TTC549 (cell line): Measurements from ENCODE around the gene CEMIP2.
"Not testable (repeated sequence)": the region's sequence is repeated elsewhere in the genome, so short reads cannot be mapped to it uniquely, and the experiment has no call there.

Source experiments
- FAIRE-seq: peaks from 2 replicates; lab custom pipeline; 2012; peaks lifted over from hg19 to GRCh38; lab: Jason Lieb, UNC

CEMIP2 gene

GRCh38 chr9:71768388-71769174, at the start of gene CEMIP2:
Gene CEMIP2 (minus strand): TSS chr9:71768513. CDS start chr9:71750373, 18,140 bp downstream.
- FAIRE-seq, result no peak

- no peak for FAIRE-seq
Measured at GRCh38 chr9:71816916-71817451, 48.7 kb upstream of the CEMIP2 start.

GRCh38 chr9:71814815-71815214, 46.5 kb upstream of the CEMIP2 start:
- FAIRE-seq, result no peak

GRCh38 chr9:71814226-71814625, 45.9 kb upstream of the CEMIP2 start:
- no peak for FAIRE-seq

- no peak for FAIRE-seq
Measured at GRCh38 chr9:71812385-71812784, 44.1 kb upstream of the CEMIP2 start.

- no peak for FAIRE-seq
Measured at GRCh38 chr9:71808068-71808467, 39.8 kb upstream of the CEMIP2 start.

GRCh38 chr9:71806901-71807307, 38.6 kb upstream of the CEMIP2 start:
- FAIRE-seq, result peak; percentile 19

GRCh38 chr9:71805096-71805495, 36.8 kb upstream of the CEMIP2 start:
- FAIRE-seq, result not testable (repeated sequence)

GRCh38 chr9:71801826-71802225, 33.5 kb upstream of the CEMIP2 start:
- FAIRE-seq, result no peak

GRCh38 chr9:71797266-71797665, 29.0 kb upstream of the CEMIP2 start:
- no peak for FAIRE-seq

- FAIRE-seq, result no peak
Measured at GRCh38 chr9:71796100-71796767, 27.9 kb upstream of the CEMIP2 start.

GRCh38 chr9:71795097-71795813, 26.9 kb upstream of the CEMIP2 start:
- no peak for FAIRE-seq

GRCh38 chr9:71793386-71794105, 25.2 kb upstream of the CEMIP2 start:
- no peak for FAIRE-seq

GRCh38 chr9:71791875-71792274, 23.6 kb upstream of the CEMIP2 start:
- FAIRE-seq, result no peak

- no peak for FAIRE-seq
Measured at GRCh38 chr9:71790296-71790695, 22.0 kb upstream of the CEMIP2 start.

GRCh38 chr9:71783120-71783523, 14.8 kb upstream of the CEMIP2 start:
- no peak for FAIRE-seq

GRCh38 chr9:71781391-71781790, 13.1 kb upstream of the CEMIP2 start:
- no peak for FAIRE-seq

GRCh38 chr9:71780953-71781352, 12.6 kb upstream of the CEMIP2 start:
- FAIRE-seq, result no peak

GRCh38 chr9:71778085-71778484, 9.8 kb upstream of the CEMIP2 start:
- FAIRE-seq, result no peak

GRCh38 chr9:71774920-71775319, 6.6 kb upstream of the CEMIP2 start:
- no peak for FAIRE-seq

- no peak for FAIRE-seq
Measured at GRCh38 chr9:71772726-71773125, 4.4 kb upstream of the CEMIP2 start.

- no peak for FAIRE-seq
Measured at GRCh38 chr9:71770170-71770569, 1.9 kb upstream of the CEMIP2 start.
